HEK293T (cell line): ENCODE data around the gene PC.

Source experiments
- CTCF ChIA-PET: fragments of 350-600 bp; formaldehyde crosslinking; extraction: SDS; loops from one replicate; lab custom pipeline; 2021; ENCODE audit warnings: antibody characterized with exemption, inconsistent platforms; lab: Yijun Ruan, JAX
- POLR2A ChIA-PET: fragments of 350-600 bp; formaldehyde crosslinking; extraction: SDS; loops from one replicate; lab custom pipeline; 2020; ENCODE audit warnings: antibody characterized with exemption, inconsistent platforms; lab: Yijun Ruan, JAX
- DNase-seq: peaks from one replicate; pipeline ENCODE4 v3.0.0; 2012; ENCODE audit warnings: mixed read lengths; ENCODE audit errors: extremely low spot score
- ARNT ChIP-seq: fragments of 450-650 bp; IDR thresholded peaks from 2 replicates; pipeline ENCODE4 v1.6.1; 2017; ENCODE audit warnings: mild to moderate bottlenecking
- BHLHE40 ChIP-seq: fragments of 450-650 bp; IDR thresholded peaks from 2 replicates; pipeline ENCODE4 v1.6.1; 2016; ENCODE audit warnings: mild to moderate bottlenecking, moderate library complexity, borderline replicate concordance
- CTBP1 ChIP-seq: fragments of 450-650 bp; IDR thresholded peaks from 2 replicates; pipeline ENCODE4 v1.6.1; 2016; ENCODE audit warnings: borderline replicate concordance
- ELF4 ChIP-seq: fragments of 450-650 bp; IDR thresholded peaks from 2 replicates; pipeline ENCODE4 v1.6.1; 2017; ENCODE audit warnings: antibody characterized with exemption
- FOXA1 ChIP-seq: fragments of 450-650 bp; IDR thresholded peaks from 2 replicates; pipeline ENCODE4 v1.6.1; 2016; ENCODE audit warnings: mild to moderate bottlenecking
- FOXK2 ChIP-seq: fragments of 450-650 bp; IDR thresholded peaks from 2 replicates; pipeline ENCODE4 v1.6.1; 2016; ENCODE audit warnings: mild to moderate bottlenecking
- FOXM1 ChIP-seq: fragments of 450-650 bp; IDR thresholded peaks from 2 replicates; pipeline ENCODE4 v1.6.1; 2017; ENCODE audit warnings: mild to moderate bottlenecking, borderline replicate concordance
- HDGF ChIP-seq: fragments of 450-650 bp; IDR thresholded peaks from 2 replicates; pipeline ENCODE4 v1.6.1; 2017; ENCODE audit warnings: antibody characterized with exemption, borderline replicate concordance
- L3MBTL2 ChIP-seq: fragments of 450-650 bp; conservative IDR thresholded peaks from 2 replicates; pipeline ENCODE4 v1.6.1; 2016; ENCODE audit warnings: mild to moderate bottlenecking
- LEF1 ChIP-seq: fragments of 450-650 bp; IDR thresholded peaks from 2 replicates; pipeline ENCODE4 v1.6.1; 2017; ENCODE audit warnings: mild to moderate bottlenecking, borderline replicate concordance
- NFRKB ChIP-seq: fragments of 450-650 bp; IDR thresholded peaks from 2 replicates; pipeline ENCODE4 v1.6.1; 2016; ENCODE audit warnings: mild to moderate bottlenecking, moderate library complexity
- PKNOX1 ChIP-seq: fragments of 450-650 bp; IDR thresholded peaks from 2 replicates; pipeline ENCODE4 v1.6.1; 2016
- SP1 ChIP-seq: fragments of 450-650 bp; IDR thresholded peaks from 2 replicates; pipeline ENCODE4 v1.6.1; 2017
- SUZ12 ChIP-seq: fragments of 450-650 bp; IDR thresholded peaks from 2 replicates; pipeline ENCODE4 v1.6.1; 2016; ENCODE audit warnings: mild to moderate bottlenecking
- TARDBP ChIP-seq: fragments of 450-650 bp; IDR thresholded peaks from 2 replicates; pipeline ENCODE4 v1.6.1; 2016
- ZNF384 ChIP-seq: fragments of 450-650 bp; IDR thresholded peaks from 2 replicates; pipeline ENCODE4 v1.6.1; 2016

Gene PC

GRCh38 chr11:66904055-66904454 is 54.1 kb downstream of the PC start:
- CTCF ChIA-PET, result interaction anchor here (0.6 kb wide), 1 partner anchor 43 kb away, joined by 3 read pairs; no protein-coding TSS in a partner anchor
- no peak for TF ChIP-seq SP1
- no peak for TF ChIP-seq ZNF384
- no peak for TF ChIP-seq ARNT
- no peak for TF ChIP-seq CTBP1
- no peak for TF ChIP-seq BHLHE40
- TF ChIP-seq PKNOX1, result no peak
- POLR2A ChIA-PET, result interaction anchor here (0.6 kb wide), 1 partner anchor 179 kb away, joined by 3 read pairs; no protein-coding TSS in a partner anchor
- no peak for DNase-seq

- CTCF ChIA-PET, result no interaction called here
- no peak for DNase-seq
- no peak for TF ChIP-seq SUZ12
- no peak for TF ChIP-seq TARDBP
- TF ChIP-seq NFRKB, result no peak
- no peak for TF ChIP-seq SP1
- TF ChIP-seq HDGF, result no peak
- TF ChIP-seq FOXM1, result no peak
- no peak for TF ChIP-seq L3MBTL2
- POLR2A ChIA-PET, result no interaction called here
Measured at GRCh38 chr11:66902486-66903177, 55.6 kb downstream of the PC start.

- TF ChIP-seq ELF4, result no peak
- CTCF ChIA-PET, result no interaction called here
- POLR2A ChIA-PET, result no interaction called here
- DNase-seq, result no peak
Measured at GRCh38 chr11:66901964-66902390, 56.2 kb downstream of the PC start.

- no peak for DNase-seq
- ChIA-PET POLR2A (no interaction called here), CTCF (interaction anchor here (0.7 kb wide), 1 partner anchor 306 kb away, joined by 6 read pairs; no protein-coding TSS in a partner anchor)
- TF ChIP-seq PKNOX1 (no peak), TARDBP (no peak), FOXK2 (no peak), LEF1 (no peak), NFRKB (no peak), HDGF (no peak), SUZ12 (no peak), BHLHE40 (no peak), ARNT (no peak), ELF4 (no peak), ZNF384 (no peak), L3MBTL2 (no peak), SP1 (no peak), CTBP1 (no peak), FOXA1 (no peak), FOXM1 (no peak)
Measured at GRCh38 chr11:66894141-66894540, 64.0 kb downstream of the PC start.

- POLR2A ChIA-PET, result no interaction called here
- TF ChIP-seq ELF4 (no peak), HDGF (no peak), TARDBP (no peak), NFRKB (no peak)
- CTCF ChIA-PET, result interaction anchor here (0.7 kb wide), 1 partner anchor 46 kb away, joined by 3 read pairs; no protein-coding TSS in a partner anchor
- DNase-seq, result no peak
Measured at GRCh38 chr11:66892911-66893310, 65.3 kb downstream of the PC start.

- POLR2A ChIA-PET, result no interaction called here
- CTCF ChIA-PET, result interaction anchor here (0.7 kb wide), 1 partner anchor 47 kb away, joined by 3 read pairs; no protein-coding TSS in a partner anchor
- peak; percentile 39 for DNase-seq
- TF ChIP-seq FOXK2 (no peak), HDGF (no peak), ZNF384 (no peak), ELF4 (no peak), BHLHE40 (no peak), L3MBTL2 (no peak), PKNOX1 (no peak), ARNT (no peak), NFRKB (no peak), TARDBP (no peak), CTBP1 (no peak), SP1 (no peak), FOXM1 (no peak), LEF1 (no peak), FOXA1 (no peak), SUZ12 (no peak)
Measured at GRCh38 chr11:66891851-66892660, 66.1 kb downstream of the PC start.
